Mammary epithelial cell (primary cell): Measurements from ENCODE around the gene TVP23C.

Source experiments
- EZH2 ChIP-seq: IDR thresholded peaks from 2 replicates; pipeline ENCODE4 v1.6.1; 2012; ENCODE audit warnings: low read length, inconsistent platforms, borderline replicate concordance
- TF ChIP-seq, protein P1 (sequence below), 2 donors: IDR thresholded peaks in 1 of 2; conservative IDR thresholded peaks in 1 of 2; 2 replicates each; pipeline ENCODE4 v1.5.1; 2011 to 2012; ENCODE audit warnings: inconsistent platforms in 2 of 2, low read length in 2 of 2, mild to moderate bottlenecking in 2 of 2, control low read depth in 1 of 2, low read depth in 1 of 2; ENCODE audit not compliant: insufficient read depth in 1 of 2; ENCODE audit errors: extremely low read depth in 1 of 2

- TF ChIP-seq, protein P1, sequence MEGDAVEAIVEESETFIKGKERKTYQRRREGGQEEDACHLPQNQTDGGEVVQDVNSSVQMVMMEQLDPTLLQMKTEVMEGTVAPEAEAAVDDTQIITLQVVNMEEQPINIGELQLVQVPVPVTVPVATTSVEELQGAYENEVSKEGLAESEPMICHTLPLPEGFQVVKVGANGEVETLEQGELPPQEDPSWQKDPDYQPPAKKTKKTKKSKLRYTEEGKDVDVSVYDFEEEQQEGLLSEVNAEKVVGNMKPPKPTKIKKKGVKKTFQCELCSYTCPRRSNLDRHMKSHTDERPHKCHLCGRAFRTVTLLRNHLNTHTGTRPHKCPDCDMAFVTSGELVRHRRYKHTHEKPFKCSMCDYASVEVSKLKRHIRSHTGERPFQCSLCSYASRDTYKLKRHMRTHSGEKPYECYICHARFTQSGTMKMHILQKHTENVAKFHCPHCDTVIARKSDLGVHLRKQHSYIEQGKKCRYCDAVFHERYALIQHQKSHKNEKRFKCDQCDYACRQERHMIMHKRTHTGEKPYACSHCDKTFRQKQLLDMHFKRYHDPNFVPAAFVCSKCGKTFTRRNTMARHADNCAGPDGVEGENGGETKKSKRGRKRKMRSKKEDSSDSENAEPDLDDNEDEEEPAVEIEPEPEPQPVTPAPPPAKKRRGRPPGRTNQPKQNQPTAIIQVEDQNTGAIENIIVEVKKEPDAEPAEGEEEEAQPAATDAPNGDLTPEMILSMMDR (conservative IDR thresholded peaks at IDR 0.05 in 1 of 2, IDR thresholded peaks at IDR 0.05 in 1 of 2; ENCODE audit: extremely low read depth in 1 of 2, insufficient read depth in 1 of 2, low read depth in 1 of 2, low read length in 2 of 2): no peak
- no peak for TF ChIP-seq EZH2
Measured at GRCh38 chr17:15454346-15454745, 108.9 kb downstream of the TVP23C start.
